ENCODE data around the gene NR6A1.

Gene NR6A1

DNA sequence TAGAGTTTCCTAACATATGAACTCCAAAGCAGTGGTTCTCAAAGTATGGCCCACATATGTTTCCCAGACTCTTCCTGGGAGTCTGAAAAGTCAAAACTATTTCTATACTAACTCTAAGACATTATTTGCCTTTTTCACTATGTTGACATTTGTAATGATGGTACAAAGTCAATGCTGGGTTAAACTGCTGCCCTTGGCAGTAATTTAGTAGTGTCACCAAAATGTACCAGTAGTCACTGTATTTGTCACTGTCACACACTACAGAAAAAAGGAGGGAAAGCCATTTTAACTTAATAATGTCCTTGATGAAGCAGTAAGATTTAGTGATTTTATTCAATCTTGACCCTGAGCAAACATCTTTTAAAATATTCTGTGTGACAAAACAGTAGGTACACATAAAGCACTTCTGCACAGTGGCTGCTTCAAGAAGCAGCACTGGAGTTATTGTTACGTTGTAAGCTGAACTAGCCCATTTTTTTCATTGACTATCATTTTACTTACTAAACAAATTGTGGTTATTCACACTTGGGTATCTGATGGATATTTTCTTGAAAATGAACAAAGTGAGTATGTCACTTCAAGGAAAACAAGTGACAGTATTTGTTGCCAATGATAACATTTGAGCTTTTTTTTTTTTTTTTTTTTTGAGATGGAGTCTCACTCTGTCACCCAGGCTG is 90.3 kb downstream of the NR6A1 start:
- DNase-seq, result no peak

- DNase-seq, result no peak
Observed at GRCh38 chr9:124680049-124680448, 91.1 kb downstream of the NR6A1 start.

GRCh38 chr9:124676159-124676551 is 95.0 kb downstream of the NR6A1 start:
- DNase-seq, result no peak

- DNase-seq, result no peak
Observed at GRCh38 chr9:124675261-124676158, 95.6 kb downstream of the NR6A1 start.

DNA sequence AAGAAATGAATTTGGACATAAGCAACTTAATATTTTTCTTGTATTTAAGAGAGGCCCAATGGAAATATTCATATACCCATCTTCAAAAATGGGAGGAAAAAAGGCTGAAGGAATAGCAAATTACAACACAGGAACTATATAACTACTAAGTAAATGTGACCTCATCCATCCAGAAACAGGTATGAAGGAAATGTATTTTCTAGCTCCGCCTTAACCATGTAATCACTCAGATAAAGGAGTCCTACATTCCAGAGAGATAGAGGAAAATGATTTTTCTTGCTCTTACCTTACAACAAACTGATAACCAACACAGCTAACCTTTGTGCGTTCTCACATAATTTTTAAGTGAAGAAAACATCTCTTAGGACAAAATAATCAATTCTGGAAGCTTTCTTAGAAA is 96.5 kb downstream of the NR6A1 start:
- no peak for DNase-seq

DNA sequence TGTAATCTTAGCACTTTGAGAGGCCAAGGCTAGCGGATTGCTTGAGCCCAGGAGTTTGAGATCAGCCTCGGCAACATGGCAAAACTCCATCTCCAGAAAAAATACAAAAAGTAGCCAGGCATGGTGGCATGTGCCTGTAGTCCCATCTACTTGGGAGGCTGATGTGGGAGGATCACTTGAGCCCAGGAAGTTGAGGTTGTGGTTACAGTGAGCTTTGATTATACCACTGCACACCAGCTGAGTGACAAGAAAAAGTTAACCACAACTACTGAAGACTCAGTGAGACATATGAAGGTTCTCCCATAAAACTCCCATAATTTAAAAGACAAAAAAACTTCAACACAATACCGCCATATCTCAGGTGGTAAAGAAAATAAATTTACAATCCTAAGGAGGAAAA is 98.0 kb downstream of the NR6A1 start:
- DNase-seq, result no peak

DNA sequence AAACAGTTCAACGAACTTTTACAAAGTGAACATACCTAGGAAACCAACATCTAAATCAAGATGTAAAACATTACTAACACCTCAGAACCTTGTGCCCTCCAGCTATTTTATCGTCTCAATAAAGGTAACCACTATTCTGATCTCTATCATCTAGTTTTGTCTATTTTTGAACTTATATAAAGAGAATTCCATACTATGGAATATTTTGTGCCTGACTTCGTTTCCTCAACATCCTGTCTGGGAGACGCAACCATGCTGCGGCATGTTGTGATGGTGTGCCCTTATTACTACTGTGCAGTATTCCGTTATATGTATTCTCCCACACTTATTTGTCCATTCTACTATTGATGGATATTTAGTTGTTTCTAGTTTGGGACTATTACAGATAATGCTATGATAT is 99.2 kb downstream of the NR6A1 start:
- no peak for DNase-seq

- DNase-seq, result no peak
Observed at GRCh38 chr9:124666642-124667041, 104.5 kb downstream of the NR6A1 start.

GRCh38 chr9:124665391-124666058 is 105.6 kb downstream of the NR6A1 start:
- no peak for DNase-seq

DNA sequence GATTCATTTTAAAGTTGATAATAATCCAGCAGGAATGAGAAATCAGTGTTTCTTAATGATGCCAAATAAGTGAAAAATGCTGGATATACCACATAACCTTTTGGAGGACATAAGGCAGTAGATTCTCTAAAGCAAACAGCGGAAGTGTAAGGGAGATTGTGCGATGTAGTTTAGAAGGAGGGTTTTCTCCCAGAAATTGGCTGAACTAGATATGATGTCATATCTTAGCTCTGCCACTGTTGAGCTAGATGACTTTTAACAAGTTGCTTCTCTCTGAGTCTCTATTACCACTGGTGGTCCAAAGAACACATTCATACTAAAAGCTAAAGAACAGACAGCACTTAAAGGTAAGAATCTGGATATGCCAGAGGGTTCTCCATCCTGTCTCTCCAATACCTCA is 107.0 kb downstream of the NR6A1 start:
- no peak for DNase-seq

DNA sequence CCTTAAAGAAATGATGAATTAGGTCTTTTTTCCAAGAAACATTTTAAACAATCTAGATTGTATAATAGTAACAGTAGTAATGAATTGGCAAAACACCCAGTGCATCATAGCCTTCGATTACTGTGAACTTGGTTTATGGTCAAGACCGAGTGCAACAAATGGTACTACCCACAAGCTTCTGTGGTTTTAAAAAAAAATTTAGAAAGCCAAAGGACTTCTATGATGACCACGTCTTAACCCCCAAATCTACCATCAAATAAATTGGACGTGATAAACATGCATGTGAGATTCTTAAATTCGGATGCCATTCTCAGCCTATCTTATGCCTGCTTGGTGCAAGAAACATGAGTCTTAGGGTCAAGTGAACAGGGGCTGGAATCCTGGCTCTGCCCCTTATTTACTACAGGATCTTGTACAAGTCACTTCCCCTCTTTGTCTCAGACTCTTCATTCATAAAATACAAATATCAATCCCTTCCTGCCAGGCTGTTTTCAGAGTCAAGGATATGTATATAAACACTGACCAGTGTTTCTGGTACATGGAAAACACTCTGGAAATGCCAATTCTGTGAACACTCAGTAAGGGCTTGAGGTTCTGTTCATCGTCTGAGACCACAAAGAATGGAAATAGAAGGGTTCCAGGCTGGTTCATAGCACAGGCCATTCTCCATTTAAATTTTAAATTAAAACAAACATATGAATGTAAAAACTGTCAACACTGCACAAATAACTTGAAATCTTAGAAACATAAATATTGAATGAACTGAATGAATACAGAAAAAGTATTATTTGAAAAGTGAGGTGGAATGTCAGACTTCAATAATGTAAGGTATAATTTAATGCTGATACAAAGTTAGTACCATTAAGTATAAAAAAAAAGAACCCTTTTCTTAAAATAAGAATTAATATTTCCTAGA is 107.8 kb downstream of the NR6A1 start:
- no peak for DNase-seq

DNA sequence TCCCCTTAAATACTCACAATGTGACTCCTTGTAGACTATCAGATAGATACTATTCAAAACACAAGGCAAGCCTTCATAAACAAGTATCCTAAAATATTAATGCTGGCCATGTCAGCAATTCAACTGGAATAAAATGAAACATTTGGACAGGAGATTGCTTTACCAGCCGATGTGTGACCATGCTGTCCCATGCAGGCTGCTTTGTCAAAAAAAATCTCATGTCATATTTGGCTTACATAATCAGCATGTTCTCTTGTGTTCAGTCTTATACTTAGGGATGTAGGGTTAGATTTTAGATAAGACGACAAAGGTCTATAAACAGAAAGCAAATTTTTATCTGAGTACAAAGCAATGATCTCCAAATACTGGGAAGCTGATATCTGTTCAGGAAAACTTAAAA is 108.5 kb downstream of the NR6A1 start:
- DNase-seq, result no peak

- no peak for DNase-seq
Observed at GRCh38 chr9:124661271-124661670, 109.8 kb downstream of the NR6A1 start.

GRCh38 chr9:124660341-124660801 is 110.7 kb downstream of the NR6A1 start:
- peak; percentile 1 for DNase-seq

GRCh38 chr9:124659099-124659659 is 111.9 kb downstream of the NR6A1 start:
- peak; percentile 30 for DNase-seq

DNA sequence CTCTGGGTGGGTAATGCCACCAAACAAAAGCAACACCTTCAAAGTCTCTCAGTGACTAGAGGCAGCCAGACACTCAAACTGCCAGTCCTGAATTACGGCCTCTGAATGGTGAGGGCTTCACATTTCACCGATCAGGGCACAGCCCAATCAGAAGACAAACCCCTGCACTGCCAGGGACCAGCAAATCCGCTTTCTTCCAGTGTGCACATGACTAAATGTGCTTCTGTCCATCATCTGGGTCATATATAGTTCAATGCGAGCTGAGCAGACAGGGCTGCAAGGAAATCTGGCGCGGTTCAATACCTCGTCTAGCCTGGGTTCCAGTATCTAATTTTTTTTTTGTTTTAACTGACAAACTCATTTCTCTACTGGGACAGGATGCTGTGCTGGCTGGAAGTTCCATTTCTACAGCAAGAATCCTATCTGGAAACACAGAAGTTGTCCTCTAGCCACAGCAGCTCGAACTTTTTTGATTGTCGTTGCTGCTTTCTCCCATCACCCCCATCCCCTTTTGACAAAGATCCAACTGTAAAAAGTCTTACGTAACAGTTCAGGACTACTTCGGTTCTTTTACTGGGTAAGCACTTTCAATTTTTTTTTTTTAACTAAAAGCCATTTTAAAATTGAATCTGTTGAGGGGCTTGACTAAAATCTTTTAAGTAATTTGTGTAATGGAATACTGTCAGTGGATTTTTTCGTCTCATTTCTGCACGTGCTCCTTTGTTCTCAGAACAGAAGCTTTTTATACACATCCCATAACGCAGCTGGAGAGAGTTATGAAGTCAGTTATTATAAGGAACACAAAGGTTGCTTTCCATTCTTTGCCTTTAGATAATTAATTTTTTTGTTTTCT is 112.7 kb downstream of the NR6A1 start:
- peak; percentile 63 for DNase-seq

- no peak for DNase-seq
Observed at GRCh38 chr9:124657516-124657915, 113.6 kb downstream of the NR6A1 start.

- DNase-seq, result no peak
Observed at GRCh38 chr9:124654431-124654830, 116.7 kb downstream of the NR6A1 start.

DNA sequence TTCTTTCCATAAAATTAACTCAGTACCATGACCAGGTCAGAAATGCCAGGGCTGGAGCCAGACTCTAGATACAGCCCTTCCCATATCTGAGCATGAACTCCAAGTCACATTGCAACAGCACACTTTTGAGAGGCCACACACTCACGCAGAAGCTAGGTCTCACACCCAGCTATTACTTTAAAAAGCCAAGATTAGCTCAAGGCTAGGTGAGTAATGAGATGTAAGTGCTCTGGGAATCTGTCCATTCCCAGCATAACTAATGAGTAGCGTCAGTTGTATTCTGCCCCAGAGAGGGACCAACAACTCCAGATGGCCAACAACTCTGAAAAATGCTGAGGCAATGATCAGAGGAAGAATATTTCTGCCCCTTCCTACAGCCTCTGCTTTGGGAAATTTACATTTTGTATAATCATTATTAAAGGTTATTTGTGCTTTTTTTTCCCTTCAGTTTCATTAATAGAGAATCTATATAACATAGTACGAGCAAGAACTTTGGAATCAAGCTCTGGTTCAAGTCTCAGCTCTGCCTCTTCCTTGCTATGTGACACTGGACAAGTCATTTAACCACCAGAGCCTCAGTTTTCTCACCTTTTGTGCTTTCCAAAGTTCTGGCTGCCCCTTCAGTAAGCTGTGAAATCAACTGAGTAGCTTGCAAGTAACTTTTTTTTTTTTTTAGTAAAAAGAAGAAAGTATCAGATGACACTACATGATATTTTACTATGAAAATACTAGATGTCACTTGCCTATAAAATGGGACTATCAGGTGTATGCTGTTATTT is 118.3 kb downstream of the NR6A1 start:
- DNase-seq, result no peak

GRCh38 chr9:124652203-124652602 is 118.9 kb downstream of the NR6A1 start:
- DNase-seq, result no peak

Data from CD4-positive, alpha-beta T cell treated with Interleukin-17A for 1 hour (primary cell).